GM18505 (cell line): Measurements from ENCODE around the gene ACE.
A peak's percentile ranks its signal among the peaks of the same experiment; 100 is the strongest.
"Not testable (repeated sequence)": the region's sequence is repeated elsewhere in the genome, so short reads cannot be mapped to it uniquely, and the experiment has no call there.

ENCODE experiments used
- ATAC-seq: cut with Tn5 transposase; IDR thresholded peaks from one replicate; pipeline ENCODE4 v1.9.1; 2021; ENCODE audit not compliant: unreplicated experiment
- POLR2A ChIP-seq: IDR thresholded peaks from 4 replicates; pipeline ENCODE4 v1.6.1; 2011; ENCODE audit warnings: borderline replicate concordance; ENCODE audit not compliant: insufficient read depth, insufficient read length; ENCODE audit errors: extremely low read depth

The ACE gene

GRCh38 chr17:63464691-63465236, 12.1 kb upstream of the ACE start:
- no peak for TF ChIP-seq POLR2A
- ATAC-seq = no peak

GRCh38 chr17:63468099-63468498, 8.8 kb upstream of the ACE start:
- ATAC-seq = not testable (repeated sequence)

- ATAC-seq = no peak
- TF ChIP-seq POLR2A = no peak
Measured at GRCh38 chr17:63474174-63474573, 2.7 kb upstream of the ACE start.

DNA sequence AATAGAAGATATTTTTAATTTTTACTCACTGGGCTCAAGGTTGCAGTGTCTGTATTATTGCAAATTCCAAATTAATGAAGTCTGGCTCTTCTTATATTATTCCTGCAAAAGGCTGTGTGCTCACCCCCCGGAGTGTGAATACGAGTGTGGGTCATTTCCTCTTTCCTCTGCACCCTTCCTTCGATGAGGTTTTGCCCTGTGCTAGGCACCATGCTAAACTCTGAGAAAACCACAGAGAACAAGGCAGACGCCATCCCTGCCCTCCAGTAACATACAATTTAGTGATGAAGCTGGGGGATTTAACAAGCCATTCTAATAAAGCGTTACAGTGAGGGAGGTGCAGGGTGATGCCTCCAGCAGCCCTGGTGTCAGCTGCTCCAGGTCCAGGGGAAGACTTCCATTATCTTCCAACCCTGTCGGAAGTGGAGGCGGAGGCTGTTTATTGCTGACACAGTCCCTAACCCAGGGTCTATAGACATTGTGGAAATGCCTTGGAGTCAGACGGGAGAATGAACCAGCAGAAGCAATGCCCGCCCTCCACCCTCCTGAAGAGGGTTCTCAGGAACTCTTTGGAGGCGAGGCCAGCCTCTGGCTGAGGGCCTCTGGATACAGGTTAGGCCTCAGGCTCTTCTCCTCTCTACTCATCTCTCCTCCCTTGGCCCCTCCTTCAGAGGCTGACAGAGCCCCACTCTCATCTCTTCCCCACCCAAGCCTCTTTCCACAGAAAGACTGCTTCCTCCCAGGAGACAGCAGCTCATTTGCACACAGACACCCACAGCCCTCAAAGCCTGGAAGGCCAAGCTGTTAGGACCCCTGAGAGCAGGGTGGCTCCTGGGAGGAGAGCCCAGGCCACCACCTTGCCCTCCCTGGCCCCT, 2.0 kb upstream of the ACE start:
- no peak for ATAC-seq
- no peak for TF ChIP-seq POLR2A

DNA sequence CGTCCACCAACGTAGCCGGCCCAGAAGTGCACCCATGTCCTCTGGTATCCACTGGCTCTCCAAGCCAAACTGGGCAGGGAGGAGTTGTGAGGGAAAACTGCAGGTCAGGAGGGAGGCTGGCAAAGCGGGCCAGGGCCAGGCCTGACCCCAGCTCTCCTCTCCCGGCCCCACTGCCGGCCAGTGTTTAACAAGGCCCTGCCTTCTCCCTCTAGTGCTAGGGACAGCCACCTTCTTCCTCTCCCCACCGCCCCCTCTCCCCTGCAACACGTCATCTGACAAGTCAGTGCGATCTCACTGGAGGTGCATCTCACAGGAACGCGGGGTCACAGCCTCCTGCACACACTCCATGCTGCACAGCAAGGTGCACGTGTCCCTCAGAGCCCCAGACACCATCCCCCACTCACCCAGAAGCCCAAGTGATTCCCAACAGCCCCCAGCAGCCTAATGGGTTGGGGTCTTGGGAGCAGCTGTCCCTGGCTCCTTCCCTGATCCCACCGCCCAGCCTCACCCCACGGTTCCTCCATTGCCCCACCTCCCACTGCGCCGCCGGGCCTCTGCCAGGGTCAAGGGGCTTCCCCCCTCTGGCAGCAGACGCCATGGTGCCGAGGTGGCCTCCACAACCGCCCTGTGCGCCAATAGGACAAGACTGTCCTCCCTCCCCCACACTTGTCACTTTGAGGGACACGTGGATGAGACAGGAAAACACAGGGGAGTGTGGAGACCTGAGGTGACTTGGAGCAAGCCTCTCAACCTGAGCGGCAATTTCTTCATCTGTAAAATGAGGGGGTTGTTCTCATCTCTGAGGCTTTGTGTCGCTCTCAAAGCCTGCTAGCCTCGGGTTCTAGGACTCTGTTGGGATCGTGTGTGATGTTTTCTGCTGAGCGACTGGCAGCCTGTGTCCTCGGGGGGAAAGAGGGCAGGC, 1.1 kb upstream of the ACE start:
- TF ChIP-seq POLR2A = no peak
- ATAC-seq = no peak

- ATAC-seq = no peak
- no peak for TF ChIP-seq POLR2A
Measured at GRCh38 chr17:63476459-63476853, 405 bp upstream of the ACE start.

DNA sequence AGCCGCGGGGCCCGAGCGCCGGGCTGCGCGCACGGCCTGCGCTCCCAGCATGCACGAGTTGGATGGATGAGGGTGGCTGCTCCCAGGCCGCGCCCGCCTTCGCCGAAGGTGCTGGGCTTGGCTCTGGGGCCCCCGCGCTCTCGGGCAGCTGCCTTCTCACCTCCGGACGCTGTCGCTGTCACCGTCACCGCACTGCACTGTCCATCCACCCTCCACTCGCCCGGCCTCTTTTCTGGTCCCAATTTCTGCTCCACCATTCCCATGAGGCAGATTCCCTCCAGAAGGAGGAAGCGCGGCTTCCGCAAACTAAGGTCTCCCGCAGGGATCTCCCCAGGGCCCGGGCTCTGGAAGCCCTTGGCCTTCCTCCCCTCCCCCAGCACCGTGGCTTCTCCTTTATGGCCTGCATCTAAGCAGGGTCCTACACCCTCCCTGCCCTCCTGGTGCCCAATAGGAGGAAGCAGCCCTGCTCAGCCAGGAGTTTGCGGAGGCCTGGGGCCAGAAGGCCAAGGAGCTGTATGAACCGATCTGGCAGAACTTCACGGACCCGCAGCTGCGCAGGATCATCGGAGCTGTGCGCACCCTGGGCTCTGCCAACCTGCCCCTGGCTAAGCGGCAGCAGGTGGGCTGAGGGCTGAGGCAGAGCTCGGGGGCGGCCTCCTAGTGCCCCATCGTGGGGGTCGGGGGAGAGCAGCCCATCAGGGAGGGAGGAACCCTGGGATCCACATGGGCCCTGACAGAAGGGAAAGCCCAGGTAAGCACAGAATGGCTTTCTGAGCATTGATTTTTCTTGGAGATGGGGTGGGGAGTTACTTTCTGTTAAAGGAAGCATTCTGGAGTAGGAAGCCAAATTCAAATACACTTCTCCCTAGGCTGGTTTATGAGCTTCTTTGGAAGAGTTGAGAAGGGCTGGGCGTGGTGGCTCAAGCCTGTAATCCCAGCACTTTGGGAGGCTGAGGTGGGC, 899 bp downstream of the ACE start:
- no peak for TF ChIP-seq POLR2A
- no peak for ATAC-seq

- peak; percentile 49 for ATAC-seq
- no peak for TF ChIP-seq POLR2A
Measured at GRCh38 chr17:63478814-63479494, 2.1 kb downstream of the ACE start.

DNA sequence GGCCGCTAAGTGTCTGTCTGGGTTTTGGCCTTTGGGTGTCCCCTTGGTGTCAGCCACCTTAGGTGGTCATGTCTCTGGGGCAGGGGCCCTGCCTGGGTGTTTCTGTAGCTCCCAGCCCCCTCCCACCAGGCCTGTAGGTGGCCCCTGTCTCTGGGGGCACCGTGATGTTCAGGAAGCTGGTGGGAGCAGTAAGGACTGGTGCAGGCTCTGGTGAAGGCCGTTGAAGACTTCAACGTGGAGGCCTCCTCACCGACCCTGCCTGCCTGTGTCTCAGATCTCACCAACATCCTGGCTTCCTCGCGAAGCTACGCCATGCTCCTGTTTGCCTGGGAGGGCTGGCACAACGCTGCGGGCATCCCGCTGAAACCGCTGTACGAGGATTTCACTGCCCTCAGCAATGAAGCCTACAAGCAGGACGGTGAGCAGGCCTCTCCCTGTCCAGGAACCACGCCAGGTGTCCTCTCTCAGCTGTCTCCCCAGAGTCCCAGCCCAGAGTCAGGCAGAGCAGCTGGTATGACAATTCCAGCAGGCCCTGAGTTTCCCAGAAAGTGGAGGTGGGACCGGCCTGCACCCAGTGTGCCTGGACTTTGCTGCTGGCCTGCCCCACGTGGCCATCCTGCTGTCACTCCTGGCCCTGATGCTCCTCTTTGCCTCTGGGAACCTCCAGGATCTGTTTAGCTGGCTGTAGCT, 2.8 kb downstream of the ACE start:
- TF ChIP-seq POLR2A = no peak
- ATAC-seq = no peak

DNA sequence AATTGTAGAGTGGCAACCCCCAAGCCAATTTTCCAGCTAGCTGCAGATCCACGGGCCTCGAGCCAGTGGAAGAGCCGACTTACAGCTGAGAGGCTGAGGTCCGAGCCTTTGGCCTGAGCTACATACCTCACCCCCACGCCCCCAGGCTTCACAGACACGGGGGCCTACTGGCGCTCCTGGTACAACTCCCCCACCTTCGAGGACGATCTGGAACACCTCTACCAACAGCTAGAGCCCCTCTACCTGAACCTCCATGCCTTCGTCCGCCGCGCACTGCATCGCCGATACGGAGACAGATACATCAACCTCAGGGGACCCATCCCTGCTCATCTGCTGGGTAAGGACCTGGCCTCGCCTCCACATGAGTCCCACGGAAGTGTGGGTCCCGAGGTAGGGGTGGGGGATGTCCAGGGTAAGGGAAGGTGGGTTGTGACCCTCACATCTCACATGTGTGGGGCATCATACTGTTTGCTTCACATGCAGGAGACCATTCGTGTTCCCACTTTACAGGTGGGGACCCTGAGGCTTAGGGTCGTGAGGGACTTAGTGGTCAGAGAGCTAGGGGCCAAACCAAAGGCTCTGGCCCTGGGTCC, 3.4 kb downstream of the ACE start:
- ATAC-seq = no peak

DNA sequence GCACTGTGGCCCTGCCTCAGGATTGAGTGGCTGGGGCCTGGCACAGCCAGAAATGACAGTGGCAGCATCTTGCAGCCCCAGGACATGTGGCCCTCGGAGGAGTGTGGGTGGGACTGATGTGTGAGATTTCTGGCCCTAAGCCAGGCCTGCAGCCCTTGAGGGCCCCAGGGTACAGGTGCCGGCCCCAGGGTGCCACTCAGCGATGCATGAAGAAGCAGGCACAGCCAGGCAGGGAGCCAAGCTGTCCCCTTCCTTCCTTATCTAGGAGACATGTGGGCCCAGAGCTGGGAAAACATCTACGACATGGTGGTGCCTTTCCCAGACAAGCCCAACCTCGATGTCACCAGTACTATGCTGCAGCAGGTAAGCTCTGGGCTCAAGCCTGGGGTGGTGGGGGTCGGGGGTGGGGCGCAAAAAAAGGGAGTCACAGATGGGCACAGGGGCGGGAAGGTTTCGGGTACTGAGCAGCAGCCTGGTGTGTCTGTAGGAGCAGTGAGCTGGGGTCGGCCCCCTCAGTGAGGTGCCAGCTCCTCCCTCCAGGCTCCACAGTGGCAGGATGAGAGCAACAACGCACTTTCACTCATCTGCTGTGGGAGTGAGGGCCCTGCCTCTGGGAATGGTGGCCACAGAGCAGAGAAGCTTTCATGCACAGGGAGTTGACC, 4.1 kb downstream of the ACE start:
- no peak for TF ChIP-seq POLR2A
- no peak for ATAC-seq

More for the DNA sequence above, 3.4 kb downstream of the ACE start:
- TF ChIP-seq POLR2A = no peak

DNA sequence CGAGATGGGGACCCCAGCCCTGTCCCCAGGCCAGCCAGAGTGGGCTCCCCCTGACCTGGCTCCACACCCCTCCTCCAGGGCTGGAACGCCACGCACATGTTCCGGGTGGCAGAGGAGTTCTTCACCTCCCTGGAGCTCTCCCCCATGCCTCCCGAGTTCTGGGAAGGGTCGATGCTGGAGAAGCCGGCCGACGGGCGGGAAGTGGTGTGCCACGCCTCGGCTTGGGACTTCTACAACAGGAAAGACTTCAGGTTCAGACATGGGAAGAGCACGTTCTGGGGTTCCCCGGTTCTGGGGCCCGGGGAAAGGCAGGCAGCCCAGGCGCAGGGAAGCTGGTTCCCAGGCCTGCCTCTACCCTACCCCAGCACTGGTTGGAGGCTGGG, 4.6 kb downstream of the ACE start:
- no peak for TF ChIP-seq POLR2A
- no peak for ATAC-seq
